Mesendoderm (in vitro differentiated cells): ENCODE results near the gene ARID1B.
A peak's percentile ranks its signal among the peaks of the same experiment; 100 is the strongest.

Experiments
- DNase-seq: peaks from one replicate; pipeline ENCODE4 v3.0.0; 2013
- H2AK5ac ChIP-seq: 2 replicates; pipeline ENCODE4 v1.6.1; 2013; ENCODE audit warnings: low read length, inconsistent platforms
- H2BK120ac ChIP-seq: 2 replicates; pipeline ENCODE4 v1.6.1; 2013; ENCODE audit warnings: low read depth, mild to moderate bottlenecking, low read length, moderate library complexity, mixed read lengths
- H2BK15ac ChIP-seq: replicated peaks from 2 replicates; pipeline ENCODE4 v1.6.1; 2013; ENCODE audit warnings: low read depth, mild to moderate bottlenecking, moderate library complexity
- H2BK5ac ChIP-seq: 2 replicates; pipeline ENCODE4 v1.6.1; 2013; ENCODE audit warnings: low read length, inconsistent platforms
- H3K18ac ChIP-seq: 2 replicates; pipeline ENCODE4 v1.6.1; 2013; ENCODE audit warnings: mild to moderate bottlenecking, low read length, mixed read lengths
- H3K23ac ChIP-seq: one replicate; pipeline ENCODE4 v1.6.1; 2013; ENCODE audit warnings: low read length
- H3K27ac ChIP-seq: 2 replicates; pipeline ENCODE4 v1.5.1; 2013; ENCODE audit warnings: low read depth, mild to moderate bottlenecking, inconsistent platforms, low read length, moderate library complexity
- H3K27me3 ChIP-seq: 2 replicates; pipeline ENCODE4 v1.6.1; 2013; ENCODE audit warnings: low read length, control low read depth, mild to moderate bottlenecking, inconsistent platforms; ENCODE audit not compliant: insufficient read depth, poor library complexity
- H3K36me3 ChIP-seq: 2 replicates; pipeline ENCODE4 v1.6.1; 2013; ENCODE audit warnings: low read length, inconsistent platforms; ENCODE audit not compliant: control insufficient read depth, insufficient read depth
- H3K4ac ChIP-seq: one replicate; pipeline ENCODE4 v1.6.1; 2013; ENCODE audit warnings: low read depth, mild to moderate bottlenecking, low read length, moderate library complexity
- H3K4me1 ChIP-seq: 2 replicates; pipeline ENCODE4 v1.6.1; 2013; ENCODE audit warnings: low read depth, low read length, inconsistent platforms; ENCODE audit not compliant: control insufficient read depth
- H3K4me2 ChIP-seq: 2 replicates; pipeline ENCODE4 v1.6.1; 2013; ENCODE audit warnings: low read length
- H3K4me3 ChIP-seq: 2 replicates; pipeline ENCODE4 v1.5.1; 2013; ENCODE audit warnings: mild to moderate bottlenecking, low read length
- H3K56ac ChIP-seq: one replicate; pipeline ENCODE4 v1.6.1; 2013; ENCODE audit warnings: low read length
- H3K79me1 ChIP-seq: 2 replicates; pipeline ENCODE4 v1.6.1; 2013; ENCODE audit warnings: low read length, inconsistent platforms
- H3K79me2 ChIP-seq: 2 replicates; pipeline ENCODE4 v1.6.1; 2013; ENCODE audit warnings: mild to moderate bottlenecking, low read length; ENCODE audit not compliant: control insufficient read depth, insufficient read depth
- H3K9ac ChIP-seq: 2 replicates; pipeline ENCODE4 v1.6.1; 2013; ENCODE audit warnings: low read length, inconsistent platforms
- H4K5ac ChIP-seq: one replicate; pipeline ENCODE4 v1.6.1; 2013; ENCODE audit warnings: low read length
- H4K8ac ChIP-seq: one replicate; pipeline ENCODE4 v1.6.1; 2013; ENCODE audit warnings: low read depth, mild to moderate bottlenecking, control low read depth, low read length, moderate library complexity
- WGBS: extraction: QIAGEN DNeasy Blood & Tissue Kit; methylation state at CpG from one replicate; pipeline ENCODE4 v1.1.7; 2013; ENCODE audit warnings: low lambda C conversion rate, missing lambda C conversion rate; ENCODE audit not compliant: insufficient coverage; ENCODE audit errors: extremely low coverage; 5-methylcytosine and 5-hydroxymethylcytosine counted together

ARID1B gene

DNA sequence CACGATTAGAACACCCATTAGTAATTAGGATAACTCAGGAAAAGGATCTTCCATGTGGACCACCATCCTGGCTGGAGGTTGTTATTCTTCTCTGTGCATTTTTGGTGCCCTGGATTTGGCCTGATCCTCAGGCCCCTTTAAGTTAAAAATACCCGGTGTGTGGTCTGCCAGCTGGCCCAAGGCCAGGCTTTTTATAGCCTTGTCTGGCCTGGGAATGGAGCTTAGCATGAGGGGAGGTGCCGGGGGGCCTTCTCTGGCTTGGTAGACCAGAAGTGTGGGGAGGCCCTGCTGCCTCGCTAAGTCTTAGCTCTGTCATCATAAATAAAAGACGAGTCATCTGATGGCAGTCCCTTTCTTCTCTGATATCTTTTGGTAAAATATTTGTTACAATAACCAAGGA, 71.4 kb downstream of the ARID1B start:
- Histone ChIP-seq H2BK15ac (no peak overlapping the region), H2BK120ac (peak overlapping the region; percentile 90), H3K79me2 (peaks cover 68% of the 10 kb centered on the region), H4K8ac (no peak overlapping the region), H2BK5ac (no peak overlapping the region), H3K4me1 (peaks cover 7% of the 10 kb centered on the region), H3K4ac (no peak overlapping the region), H3K27ac (no peak overlapping the region), H3K36me3 (no peaks in the 10 kb centered on the region), H4K5ac (no peak overlapping the region), H3K18ac (peak overlapping the region; percentile 75), H3K79me1 (peaks cover 17% of the 10 kb centered on the region), H2AK5ac (no peak overlapping the region), H3K9ac (no peak overlapping the region), H3K27me3 (no peaks in the 10 kb centered on the region), H3K4me3 (no peak overlapping the region), H3K4me2 (no peak overlapping the region), H3K23ac (no peak overlapping the region), H3K56ac (no peak overlapping the region)
- WGBS: no CpG with 5 or more reads among the region's 5 CpGs
- no peak for DNase-seq

- no peaks in the 10 kb centered on the region for H3K27me3 ChIP-seq
- no peak overlapping the region for H4K5ac ChIP-seq
- no peak overlapping the region for H4K8ac ChIP-seq
- H3K27ac ChIP-seq: no peak overlapping the region
- no peak overlapping the region for H2BK5ac ChIP-seq
- no peak for DNase-seq
- no peaks in the 10 kb centered on the region for H3K36me3 ChIP-seq
- H3K4me3 ChIP-seq: no peak overlapping the region
- H3K4ac ChIP-seq: no peak overlapping the region
- peaks cover 15% of the 10 kb centered on the region for H3K79me1 ChIP-seq
- H3K79me2 ChIP-seq: peaks cover 70% of the 10 kb centered on the region
- no peak overlapping the region for H2BK120ac ChIP-seq
- WGBS: no CpG with 5 or more reads among the region's 7 CpGs
- H3K4me1 ChIP-seq: peaks cover 9% of the 10 kb centered on the region
- no peak overlapping the region for H3K56ac ChIP-seq
- no peak overlapping the region for H3K23ac ChIP-seq
- H2BK15ac ChIP-seq: no peak overlapping the region
- H3K18ac ChIP-seq: no peak overlapping the region
- no peak overlapping the region for H3K4me2 ChIP-seq
- no peak overlapping the region for H2AK5ac ChIP-seq
- H3K9ac ChIP-seq: no peak overlapping the region
Observed at GRCh38 chr6:156849806-156850205, 72.6 kb downstream of the ARID1B start.

DNA sequence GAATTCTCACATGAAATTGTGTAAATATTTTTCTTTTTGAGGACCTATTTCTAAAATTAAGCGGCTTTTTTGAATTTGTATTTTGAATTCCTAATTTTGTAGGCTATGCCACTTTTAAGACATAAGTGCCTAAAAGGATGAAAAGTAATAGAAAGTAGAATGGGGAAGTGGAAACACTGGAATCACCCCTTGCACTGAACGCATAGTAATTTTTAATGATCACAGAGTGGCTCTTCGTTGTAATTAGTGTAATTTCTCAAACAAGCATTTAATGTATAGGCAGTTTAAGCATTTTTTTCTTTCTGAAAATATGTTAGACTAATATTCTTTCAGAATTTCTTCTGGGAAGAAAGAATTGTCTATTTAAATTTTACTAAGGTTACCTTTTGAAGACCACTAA, 73.2 kb downstream of the ARID1B start:
- Histone ChIP-seq H3K79me2 (peaks cover 69% of the 10 kb centered on the region), H3K4me1 (peaks cover 7% of the 10 kb centered on the region), H3K4ac (no peak overlapping the region), H3K4me3 (no peak overlapping the region), H4K5ac (no peak overlapping the region), H3K27ac (no peak overlapping the region), H3K4me2 (no peak overlapping the region), H2BK120ac (no peak overlapping the region), H3K36me3 (no peaks in the 10 kb centered on the region), H2BK5ac (no peak overlapping the region), H3K56ac (no peak overlapping the region), H3K79me1 (peaks cover 13% of the 10 kb centered on the region), H2AK5ac (no peak overlapping the region), H3K27me3 (no peaks in the 10 kb centered on the region), H4K8ac (no peak overlapping the region), H3K23ac (no peak overlapping the region), H2BK15ac (no peak overlapping the region), H3K18ac (no peak overlapping the region), H3K9ac (no peak overlapping the region)
- no CpG with 5 or more reads among the region's 3 CpGs for WGBS
- no peak for DNase-seq

DNA sequence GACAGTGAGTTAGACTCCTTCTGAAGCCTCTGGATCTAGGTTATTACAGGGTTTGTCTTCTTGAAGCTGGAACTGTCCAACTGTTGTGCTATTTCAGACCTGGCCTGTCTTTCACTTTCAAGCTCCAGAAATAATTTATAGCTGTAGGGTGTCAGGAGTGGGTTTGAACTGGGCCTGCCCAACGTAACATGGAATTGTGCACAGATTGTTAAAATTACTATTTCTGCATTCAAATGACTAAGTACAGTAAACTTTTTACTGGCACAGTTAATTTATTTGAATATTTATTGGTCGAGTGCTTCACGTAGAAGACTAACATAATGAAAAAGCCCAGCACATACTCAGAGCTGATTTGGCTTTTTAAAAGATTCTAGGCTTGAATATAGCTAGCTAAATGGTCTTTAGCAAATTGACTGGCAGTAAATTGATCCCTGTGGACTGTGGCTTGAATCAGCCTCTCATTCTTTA, 74.3 kb downstream of the ARID1B start:
- Histone ChIP-seq H3K56ac (no peak overlapping the region), H3K4me2 (no peak overlapping the region), H3K18ac (no peak overlapping the region), H4K8ac (no peak overlapping the region), H2BK120ac (no peak overlapping the region), H2BK15ac (no peak overlapping the region), H3K79me2 (peaks cover 74% of the 10 kb centered on the region), H3K23ac (no peak overlapping the region), H3K4me1 (peaks cover 6% of the 10 kb centered on the region), H2AK5ac (no peak overlapping the region), H4K5ac (no peak overlapping the region), H3K4ac (no peak overlapping the region), H3K27me3 (no peaks in the 10 kb centered on the region), H3K4me3 (no peak overlapping the region), H3K36me3 (no peaks in the 10 kb centered on the region), H3K27ac (no peak overlapping the region), H3K79me1 (peaks cover 17% of the 10 kb centered on the region), H3K9ac (no peak overlapping the region), H2BK5ac (no peak overlapping the region)
- no peak for DNase-seq
- WGBS: no CpG with 5 or more reads among the region's 3 CpGs

GRCh38 chr6:156852147-156852857, 75.1 kb downstream of the ARID1B start:
- Histone ChIP-seq H2BK15ac (no peak overlapping the region), H3K9ac (no peak overlapping the region), H2AK5ac (no peak overlapping the region), H3K4me2 (no peak overlapping the region), H3K56ac (no peak overlapping the region), H3K27me3 (no peaks in the 10 kb centered on the region), H3K4me1 (peaks cover 8% of the 10 kb centered on the region), H3K27ac (no peak overlapping the region), H3K23ac (no peak overlapping the region), H3K79me2 (peaks cover 79% of the 10 kb centered on the region), H4K8ac (no peak overlapping the region), H2BK120ac (no peak overlapping the region), H3K79me1 (peaks cover 20% of the 10 kb centered on the region), H2BK5ac (no peak overlapping the region), H4K5ac (no peak overlapping the region), H3K18ac (peak overlapping the region; percentile 60), H3K4me3 (no peak overlapping the region), H3K4ac (no peak overlapping the region), H3K36me3 (no peaks in the 10 kb centered on the region)
- DNase-seq: no peak
- no CpG with 5 or more reads among the region's 9 CpGs for WGBS

GRCh38 chr6:156852858-156853216, 75.7 kb downstream of the ARID1B start:
- H4K8ac ChIP-seq: no peak overlapping the region
- no peak overlapping the region for H2BK5ac ChIP-seq
- H3K79me2 ChIP-seq: peaks cover 81% of the 10 kb centered on the region
- H3K36me3 ChIP-seq: no peaks in the 10 kb centered on the region
- H2BK120ac ChIP-seq: no peak overlapping the region
- no peak overlapping the region for H3K4me2 ChIP-seq
- H3K18ac ChIP-seq: no peak overlapping the region
- H3K4me1 ChIP-seq: peaks cover 8% of the 10 kb centered on the region
- H3K4me3 ChIP-seq: no peak overlapping the region
- H3K79me1 ChIP-seq: peaks cover 23% of the 10 kb centered on the region
- H3K27ac ChIP-seq: no peak overlapping the region
- no peak overlapping the region for H3K23ac ChIP-seq
- no peak overlapping the region for H3K9ac ChIP-seq
- H4K5ac ChIP-seq: no peak overlapping the region
- no peak overlapping the region for H3K56ac ChIP-seq
- no CpG with 5 or more reads among the region's 1 CpG for WGBS
- no peaks in the 10 kb centered on the region for H3K27me3 ChIP-seq
- H2BK15ac ChIP-seq: no peak overlapping the region
- H2AK5ac ChIP-seq: no peak overlapping the region
- DNase-seq: peak; percentile 71
- no peak overlapping the region for H3K4ac ChIP-seq
